HCT116 (cell line): Measurements from ENCODE around the gene CPT2. TPM values are rescaled to one million over a fixed set of nuclear protein-coding genes. Genes with fewer than 3 reads are reported as not detected.

Experiments
- ATAC-seq: fragments of 200-7000 bp; cut with Tn5 transposase; 2 replicates; pipeline ENCODE4 v1.9.1; 2020; ENCODE audit warnings: mild to moderate bottlenecking, moderate library complexity
- BruUV-seq: library from RNA; stranded (reverse); fragments of 400-500 nt; replicated peaks from 2 replicates; lab custom pipeline; 2021; lab: Mats Ljungman, UMichigan
- CTCF ChIA-PET: fragments of 300-600 bp; sonication (Branson Sonifier 250); formaldehyde crosslinking; loops from one replicate; lab custom pipeline; 2021; ENCODE audit warnings: antibody characterized with exemption; lab: Charles Lee
- POLR2A ChIA-PET: fragments of 300-600, 350-600 bp; sonication (Branson Sonifier 250); formaldehyde crosslinking; loops from one replicate; lab custom pipeline; 2021; ENCODE audit warnings: antibody characterized with exemption; lab: Charles Lee
- RAD21 ChIA-PET, 2 experiments: fragments of 300-600 bp; sonication (Branson Sonifier 250); formaldehyde crosslinking; loops; one replicate each; lab custom pipeline; 2023; ENCODE audit warnings: low total read pairs in 2 of 2; ENCODE audit not compliant: uncharacterized antibody in 2 of 2, unreplicated experiment in 2 of 2, low non-redundant PET in 1 of 2; lab: Charles Lee
- DNase-seq: peaks from one replicate; pipeline ENCODE4 v3.0.0-alpha.2; 2010; ENCODE audit warnings: low read depth, low spot score
- H2AFZ ChIP-seq: fragments of 200-600 bp; shearing (Covaris generic), sonication (generic); 2 replicates; pipeline ENCODE4 v1.6.1; 2017; ENCODE audit warnings: low read depth, mixed run types, mixed read lengths, antibody characterized with exemption, low read length; ENCODE audit not compliant: poor library complexity, severe bottlenecking
- H3K27ac ChIP-seq: 2 replicates; pipeline ENCODE4 v1.5.1; 2012; ENCODE audit warnings: low read depth, low read length
- H3K27me3 ChIP-seq: fragments of 200-600 bp; sonication (generic); 2 replicates; pipeline ENCODE4 v1.6.1; 2016; ENCODE audit warnings: mixed run types, low read length, mixed read lengths; ENCODE audit not compliant: insufficient read depth
- H3K36me3 ChIP-seq, 2 experiments: fragments of 200-500 bp in 1 of 2; fragments of 200-600 bp in 1 of 2; sonication (Bioruptor generic) in 1 of 2; sonication (generic) in 1 of 2; 2 replicates each; pipeline versions ENCODE4 v1.5.1 to v1.6.1; 2014 to 2016; ENCODE audit warnings: low read length in 2 of 2, inconsistent platforms in 1 of 2, mixed read lengths in 1 of 2, mixed run types in 1 of 2; ENCODE audit not compliant: insufficient read depth in 2 of 2, control insufficient read depth in 1 of 2
- H3K4me1 ChIP-seq, 2 experiments: fragments of 200-600 bp in 1 of 2; sonication (generic) in 1 of 2; 2 replicates each; pipeline versions ENCODE4 v1.5.1 to v1.6.1; 2012 to 2017; ENCODE audit warnings: low read length in 2 of 2, inconsistent platforms in 1 of 2, mild to moderate bottlenecking in 1 of 2, mixed read lengths in 1 of 2, mixed run types in 1 of 2, moderate library complexity in 1 of 2; ENCODE audit not compliant: insufficient read depth in 2 of 2, control insufficient read depth in 1 of 2
- H3K4me2 ChIP-seq: fragments of 200-600 bp; sonication (generic); 2 replicates; pipeline ENCODE4 v1.6.1; 2017; ENCODE audit warnings: mixed run types, low read length, mixed read lengths
- H3K4me3 ChIP-seq, 2 experiments: fragments of 200-600 bp in 1 of 2; sonication (generic) in 1 of 2; replicated peaks in 1 of 2; 2 replicates each; pipeline ENCODE4 v1.5.1; 2011 to 2016; ENCODE audit warnings: low read length in 2 of 2, control low read depth in 1 of 2, low read depth in 1 of 2, mild to moderate bottlenecking in 1 of 2, mixed read lengths in 1 of 2, mixed run types in 1 of 2
- H3K79me2 ChIP-seq: fragments of 200-600 bp; sonication (generic); 2 replicates; pipeline ENCODE4 v1.6.1; 2017; ENCODE audit warnings: mild to moderate bottlenecking, mixed run types, low read length, moderate library complexity, mixed read lengths; ENCODE audit not compliant: insufficient read depth
- H3K9ac ChIP-seq: fragments of 200-600 bp; sonication (generic); 2 replicates; pipeline ENCODE4 v1.6.1; 2016; ENCODE audit warnings: low read length, mixed read lengths
- H3K9me2 ChIP-seq: fragments of 200-600 bp; sonication (generic), shearing (Covaris generic); 2 replicates; pipeline ENCODE4 v1.6.1; 2017; ENCODE audit warnings: mixed run types, mild to moderate bottlenecking, moderate library complexity; ENCODE audit not compliant: insufficient read depth
- H3K9me3 ChIP-seq, 2 experiments: fragments of 200-500 bp in 1 of 2; fragments of 200-600 bp in 1 of 2; sonication (Bioruptor generic) in 1 of 2; sonication (generic) in 1 of 2; 2 replicates each; pipeline ENCODE4 v1.6.1; 2014 to 2017; ENCODE audit warnings: low read length in 2 of 2, mixed read lengths in 2 of 2, inconsistent platforms in 1 of 2, low read depth in 1 of 2, mild to moderate bottlenecking in 1 of 2, mixed run types in 1 of 2, moderate library complexity in 1 of 2; ENCODE audit not compliant: control insufficient read depth in 1 of 2, insufficient read depth in 1 of 2
- H4K20me1 ChIP-seq: fragments of 200-600 bp; sonication (generic), shearing (Covaris generic); 2 replicates; pipeline ENCODE4 v1.6.1; 2017; ENCODE audit warnings: mixed run types, mild to moderate bottlenecking, moderate library complexity; ENCODE audit not compliant: insufficient read depth
- ATF3 ChIP-seq: IDR thresholded peaks from 2 replicates; pipeline ENCODE4 v1.6.1; 2012
- EGR1 ChIP-seq: IDR thresholded peaks from 2 replicates; pipeline ENCODE4 v1.6.1; 2012; ENCODE audit warnings: low read depth
- ELF1 ChIP-seq: IDR thresholded peaks from 2 replicates; pipeline ENCODE4 v1.6.1; 2012; ENCODE audit warnings: low read depth, borderline replicate concordance
- EZH2 ChIP-seq: fragments of 200-600 bp; sonication (generic); IDR thresholded peaks from 2 replicates; pipeline ENCODE4 v1.6.1; 2017; ENCODE audit warnings: antibody characterized with exemption, mixed run types
- EZH2phosphoT487 ChIP-seq: fragments of 200-600 bp; IDR thresholded peaks from 2 replicates; pipeline ENCODE4 v1.6.1; 2018; ENCODE audit warnings: antibody characterized with exemption, borderline replicate concordance
- POLR2A ChIP-seq: IDR thresholded peaks from 2 replicates; pipeline ENCODE4 v1.7.0; 2011; ENCODE audit warnings: borderline replicate concordance; ENCODE audit not compliant: insufficient read depth, insufficient read length; ENCODE audit errors: extremely low read depth
- SIN3A ChIP-seq: IDR thresholded peaks from 2 replicates; pipeline ENCODE4 v1.6.1; 2012; ENCODE audit warnings: low read depth
- SP1 ChIP-seq: IDR thresholded peaks from 2 replicates; pipeline ENCODE4 v1.6.1; 2012; ENCODE audit warnings: low read depth
- SRF ChIP-seq: IDR thresholded peaks from 2 replicates; pipeline ENCODE4 v1.6.1; 2012; ENCODE audit warnings: low read depth
- YY1 ChIP-seq: IDR thresholded peaks from 2 replicates; pipeline ENCODE4 v1.6.1; 2011; ENCODE audit warnings: low read length, low read depth, moderate library complexity, mild to moderate bottlenecking; ENCODE audit not compliant: insufficient replicate concordance; ENCODE audit errors: extremely low read depth
- ZBTB33 ChIP-seq: IDR thresholded peaks from 2 replicates; pipeline ENCODE4 v1.6.1; 2011; ENCODE audit warnings: mild to moderate bottlenecking, low read length, moderate library complexity; ENCODE audit not compliant: insufficient replicate concordance; ENCODE audit errors: extremely low read depth
- ZFX ChIP-seq: fragments of 450-650 bp; IDR thresholded peaks from 2 replicates; pipeline ENCODE4 v1.6.1; 2017
- ZNF274 ChIP-seq: fragments of 200-500 bp; sonication (Bioruptor generic); IDR thresholded peaks from 2 replicates; pipeline ENCODE4 v1.6.1; 2014; ENCODE audit warnings: mild to moderate bottlenecking, low read depth, low read length, inconsistent platforms
- intact Hi-C: fragments of 100-400 bp; cut with micrococcal nuclease; formaldehyde crosslinking; loops from 2 replicates; pipeline ENCODE4 v1.10.0; 2022
- total RNA-seq: library from RNA; stranded (reverse); gene quantifications from one replicate; pipeline ENCODE4 v1.2.1, GENCODE V29; 2021; ENCODE audit not compliant: unreplicated experiment
- TF ChIP-seq, protein P1 (sequence below): IDR thresholded peaks from 2 replicates; pipeline ENCODE4 v1.6.1; 2012; ENCODE audit warnings: low read depth

CPT2 gene
- total RNA-seq, 1 experiment from 2014 or later: 18.1 TPM

DNA sequence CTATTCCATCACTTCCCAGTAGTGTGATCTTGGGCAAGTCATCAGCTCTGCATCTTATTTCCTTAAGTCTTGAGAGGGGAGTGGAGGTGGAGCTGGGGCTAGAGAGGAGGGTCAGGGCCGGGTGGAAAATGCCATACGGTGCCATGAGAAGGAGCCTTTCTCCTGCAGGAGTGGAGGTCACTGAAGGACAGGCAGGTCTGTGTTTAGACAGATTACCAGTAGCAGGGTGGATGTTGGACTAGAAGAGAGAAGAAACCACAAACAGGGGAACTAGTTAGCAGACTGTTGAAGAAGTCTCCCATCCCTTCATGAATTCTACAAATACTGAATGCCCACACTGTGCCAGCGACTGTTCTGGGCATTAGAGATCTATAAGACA is 13.9 kb upstream of the CPT2 start:
- TF ChIP-seq SRF: no peak
- TF ChIP-seq, protein P1, sequence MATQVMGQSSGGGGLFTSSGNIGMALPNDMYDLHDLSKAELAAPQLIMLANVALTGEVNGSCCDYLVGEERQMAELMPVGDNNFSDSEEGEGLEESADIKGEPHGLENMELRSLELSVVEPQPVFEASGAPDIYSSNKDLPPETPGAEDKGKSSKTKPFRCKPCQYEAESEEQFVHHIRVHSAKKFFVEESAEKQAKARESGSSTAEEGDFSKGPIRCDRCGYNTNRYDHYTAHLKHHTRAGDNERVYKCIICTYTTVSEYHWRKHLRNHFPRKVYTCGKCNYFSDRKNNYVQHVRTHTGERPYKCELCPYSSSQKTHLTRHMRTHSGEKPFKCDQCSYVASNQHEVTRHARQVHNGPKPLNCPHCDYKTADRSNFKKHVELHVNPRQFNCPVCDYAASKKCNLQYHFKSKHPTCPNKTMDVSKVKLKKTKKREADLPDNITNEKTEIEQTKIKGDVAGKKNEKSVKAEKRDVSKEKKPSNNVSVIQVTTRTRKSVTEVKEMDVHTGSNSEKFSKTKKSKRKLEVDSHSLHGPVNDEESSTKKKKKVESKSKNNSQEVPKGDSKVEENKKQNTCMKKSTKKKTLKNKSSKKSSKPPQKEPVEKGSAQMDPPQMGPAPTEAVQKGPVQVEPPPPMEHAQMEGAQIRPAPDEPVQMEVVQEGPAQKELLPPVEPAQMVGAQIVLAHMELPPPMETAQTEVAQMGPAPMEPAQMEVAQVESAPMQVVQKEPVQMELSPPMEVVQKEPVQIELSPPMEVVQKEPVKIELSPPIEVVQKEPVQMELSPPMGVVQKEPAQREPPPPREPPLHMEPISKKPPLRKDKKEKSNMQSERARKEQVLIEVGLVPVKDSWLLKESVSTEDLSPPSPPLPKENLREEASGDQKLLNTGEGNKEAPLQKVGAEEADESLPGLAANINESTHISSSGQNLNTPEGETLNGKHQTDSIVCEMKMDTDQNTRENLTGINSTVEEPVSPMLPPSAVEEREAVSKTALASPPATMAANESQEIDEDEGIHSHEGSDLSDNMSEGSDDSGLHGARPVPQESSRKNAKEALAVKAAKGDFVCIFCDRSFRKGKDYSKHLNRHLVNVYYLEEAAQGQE: no peak
- no peak for TF ChIP-seq EZH2
- TF ChIP-seq EGR1: no peak
- TF ChIP-seq EZH2phosphoT487: no peak
- TF ChIP-seq SIN3A: no peak
- TF ChIP-seq ZFX: no peak
- TF ChIP-seq ZBTB33: no peak
- TF ChIP-seq POLR2A: no peak
- no peak for TF ChIP-seq YY1
- no peak for TF ChIP-seq SP1
- TF ChIP-seq ZNF274: no peak
- no peak for TF ChIP-seq ATF3
- no peak for TF ChIP-seq ELF1
- no peak for ATAC-seq
- H3K79me2 ChIP-seq: no peaks in the 10 kb centered on the region
- peaks cover 0 to 13% of the 10 kb centered on the region in 2 experiments; a peak in 2 of 4 replicates for H3K4me1 ChIP-seq
- CTCF ChIA-PET: interaction anchor here (0.6 to 2.9 kb wide), 6 partner anchors 9 to 469 kb away, joined by 3 to 15 read pairs (median 5); no protein-coding TSS in a partner anchor
- no peak overlapping the region for H3K9ac ChIP-seq
- BruUV-seq: no TSS peak
- H3K27me3 ChIP-seq: no peaks in the 10 kb centered on the region
- RAD21 ChIA-PET: no interaction called here
- intact Hi-C loops: loop anchor here (5.0 to 10.0 kb wide), 2 partner anchors 168 to 480 kb away; no protein-coding TSS in a partner anchor
- H4K20me1 ChIP-seq: no peaks in the 10 kb centered on the region
- peak overlapping the region; percentile 92 for H2AFZ ChIP-seq
- no peaks in the 10 kb centered on the region for H3K9me2 ChIP-seq
- POLR2A ChIA-PET: no interaction called here
- H3K27ac ChIP-seq: no peak overlapping the region
- H3K4me2 ChIP-seq: peak overlapping the region; percentile 46
- no peak for DNase-seq
- no peak overlapping the region for H3K4me3 ChIP-seq
- no peaks in the 10 kb centered on the region for H3K36me3 ChIP-seq
- H3K9me3 ChIP-seq: no peaks in the 10 kb centered on the region
